Hepatocyte (in vitro differentiated cells): ENCODE data around the gene VCL. TPM values are rescaled to one million over a fixed set of nuclear protein-coding genes. Genes with fewer than 3 reads are reported as not detected.

Experiments
- DNase-seq: peaks from one replicate; pipeline ENCODE4 v3.0.0-alpha.2; 2016; ENCODE audit warnings: low spot score
- H2AFZ ChIP-seq: fragments of 200-600 bp; sonication (generic); 2 replicates; pipeline ENCODE4 v1.6.0; 2016; ENCODE audit warnings: antibody characterized with exemption, mild to moderate bottlenecking
- H3K27ac ChIP-seq: fragments of 200-600 bp; sonication (generic); 2 replicates; pipeline ENCODE4 v1.5.1; 2016; ENCODE audit warnings: mild to moderate bottlenecking
- H3K27me3 ChIP-seq: fragments of 200-600 bp; sonication (generic); 2 replicates; pipeline ENCODE4 v1.6.1; 2016
- H3K36me3 ChIP-seq: fragments of 200-600 bp; sonication (generic); replicated peaks from 2 replicates; pipeline ENCODE4 v1.5.1; 2016; ENCODE audit warnings: low read depth; ENCODE audit not compliant: insufficient read depth
- H3K4me1 ChIP-seq: fragments of 200-600 bp; sonication (generic); 2 replicates; pipeline ENCODE4 v1.5.1; 2016; ENCODE audit warnings: mild to moderate bottlenecking, moderate library complexity; ENCODE audit not compliant: insufficient read depth
- H3K4me2 ChIP-seq: fragments of 200-600 bp; sonication (generic); 2 replicates; pipeline ENCODE4 v1.6.0; 2016
- H3K4me3 ChIP-seq: fragments of 200-600 bp; sonication (generic); 2 replicates; pipeline ENCODE4 v1.5.1; 2016; ENCODE audit warnings: mild to moderate bottlenecking
- H3K79me2 ChIP-seq: fragments of 200-600 bp; sonication (generic); 2 replicates; pipeline ENCODE4 v1.6.0; 2017; ENCODE audit warnings: mild to moderate bottlenecking
- H3K9me2 ChIP-seq: fragments of 200-600 bp; sonication (generic); replicated peaks from 2 replicates; pipeline ENCODE4 v1.6.0; 2017; ENCODE audit warnings: mild to moderate bottlenecking; ENCODE audit not compliant: insufficient read depth
- H3K9me3 ChIP-seq: fragments of 200-600 bp; sonication (generic); 2 replicates; pipeline ENCODE4 v1.5.1; 2016; ENCODE audit warnings: low read depth, mild to moderate bottlenecking
- H4K20me1 ChIP-seq: fragments of 200-600 bp; sonication (generic); 2 replicates; pipeline ENCODE4 v1.6.0; 2016; ENCODE audit warnings: mild to moderate bottlenecking; ENCODE audit not compliant: insufficient read depth, poor library complexity, severe bottlenecking
- EZH2 ChIP-seq: fragments of 200-600 bp; sonication (generic); IDR thresholded peaks from 2 replicates; pipeline ENCODE4 v1.6.1; 2016; ENCODE audit warnings: antibody characterized with exemption, mild to moderate bottlenecking, borderline replicate concordance
- EZH2phosphoT487 ChIP-seq: fragments of 200-600 bp; sonication (generic); IDR thresholded peaks from one replicate; pipeline ENCODE4 v1.6.1; 2018; ENCODE audit warnings: antibody characterized with exemption, mild to moderate bottlenecking, low read depth, moderate library complexity; ENCODE audit not compliant: unreplicated experiment, severe bottlenecking
- WGBS: methylation state at CpG from one replicate; pipeline ENCODE4 v1.1.6; 2016; ENCODE audit warnings: low lambda C conversion rate; ENCODE audit errors: missing lambda C conversion rate; 5-methylcytosine and 5-hydroxymethylcytosine counted together
- polyA plus RNA-seq: library from polyadenylated mRNA; unstranded; fragments of >200 nt; fragmentation: Nextera tagmentation; extraction: Ambion mirVana; gene quantifications from 2 replicates; pipeline ENCODE4 v1.2.1, GENCODE V29; 2016
- total RNA-seq: library from RNA; depleted of rRNA; stranded (reverse); fragments of >200 nt; gene quantifications from 2 replicates; pipeline ENCODE4 v1.2.3, GENCODE V29; 2014
- TF ChIP-seq, protein P1 (sequence below): fragments of 200-600 bp; sonication (generic); IDR thresholded peaks from 2 replicates; pipeline ENCODE4 v1.5.1; 2016; ENCODE audit warnings: antibody characterized with exemption, mild to moderate bottlenecking; ENCODE audit not compliant: poor library complexity

The VCL gene
- total and polyA plus RNA-seq, 2 experiments from 2014 or later, result 60.8 to 93.4 TPM

DNA sequence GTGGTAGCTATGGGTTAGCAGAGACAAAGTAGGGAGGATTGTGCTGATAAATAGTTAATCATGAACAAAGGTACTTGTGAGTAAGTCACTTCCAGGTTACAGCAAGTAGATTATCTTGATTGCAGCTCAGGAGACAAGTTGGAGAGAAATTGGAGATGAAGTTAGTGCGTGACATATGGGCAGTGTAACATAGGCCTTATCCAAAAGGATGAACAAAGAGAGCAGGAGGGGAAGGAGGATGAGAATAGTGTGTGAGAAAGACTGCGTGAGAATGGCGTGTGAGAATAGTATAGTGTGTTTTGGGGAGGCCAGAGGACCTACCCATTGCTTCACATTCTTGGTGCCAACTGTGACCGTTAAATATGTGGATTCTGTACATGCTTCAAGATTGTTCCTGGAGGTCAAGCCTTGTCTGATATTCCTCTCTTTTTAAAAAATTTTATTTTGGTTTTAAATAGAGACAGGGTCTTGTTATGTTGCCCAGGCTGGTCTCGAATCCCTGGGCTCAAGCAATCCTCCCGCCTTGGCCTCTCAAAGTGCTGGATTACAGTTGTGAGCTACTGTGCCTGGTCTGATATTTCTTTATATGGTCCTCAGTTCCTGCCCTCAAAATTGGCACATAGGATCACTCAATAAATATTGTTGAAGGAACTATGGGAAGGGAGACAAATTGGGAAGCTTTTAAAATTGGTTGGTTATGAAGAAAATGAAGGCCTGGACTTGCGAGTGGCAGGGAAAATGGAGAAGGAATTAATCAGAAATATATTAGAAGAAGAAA, 3.2 kb downstream of the VCL start:
- Histone ChIP-seq H3K4me2 (peak overlapping the region; percentile 74), H3K4me1 (peaks cover 25% of the 10 kb centered on the region), H3K9me3 (no peaks in the 10 kb centered on the region), H4K20me1 (peaks cover 10% of the 10 kb centered on the region), H3K27me3 (no peaks in the 10 kb centered on the region), H2AFZ (no peak overlapping the region), H3K27ac (peak overlapping the region; percentile 96), H3K9me2 (no peaks in the 10 kb centered on the region), H3K4me3 (no peak overlapping the region), H3K79me2 (peaks cover 74% of the 10 kb centered on the region), H3K36me3 (no peaks in the 10 kb centered on the region)
- no peak for DNase-seq
- 86% methylated on average over 7 of the region's 7 CpGs for WGBS
- TF ChIP-seq, protein P1, sequence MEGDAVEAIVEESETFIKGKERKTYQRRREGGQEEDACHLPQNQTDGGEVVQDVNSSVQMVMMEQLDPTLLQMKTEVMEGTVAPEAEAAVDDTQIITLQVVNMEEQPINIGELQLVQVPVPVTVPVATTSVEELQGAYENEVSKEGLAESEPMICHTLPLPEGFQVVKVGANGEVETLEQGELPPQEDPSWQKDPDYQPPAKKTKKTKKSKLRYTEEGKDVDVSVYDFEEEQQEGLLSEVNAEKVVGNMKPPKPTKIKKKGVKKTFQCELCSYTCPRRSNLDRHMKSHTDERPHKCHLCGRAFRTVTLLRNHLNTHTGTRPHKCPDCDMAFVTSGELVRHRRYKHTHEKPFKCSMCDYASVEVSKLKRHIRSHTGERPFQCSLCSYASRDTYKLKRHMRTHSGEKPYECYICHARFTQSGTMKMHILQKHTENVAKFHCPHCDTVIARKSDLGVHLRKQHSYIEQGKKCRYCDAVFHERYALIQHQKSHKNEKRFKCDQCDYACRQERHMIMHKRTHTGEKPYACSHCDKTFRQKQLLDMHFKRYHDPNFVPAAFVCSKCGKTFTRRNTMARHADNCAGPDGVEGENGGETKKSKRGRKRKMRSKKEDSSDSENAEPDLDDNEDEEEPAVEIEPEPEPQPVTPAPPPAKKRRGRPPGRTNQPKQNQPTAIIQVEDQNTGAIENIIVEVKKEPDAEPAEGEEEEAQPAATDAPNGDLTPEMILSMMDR, result no peak
- TF ChIP-seq EZH2phosphoT487 (no peak), EZH2 (no peak)

DNA sequence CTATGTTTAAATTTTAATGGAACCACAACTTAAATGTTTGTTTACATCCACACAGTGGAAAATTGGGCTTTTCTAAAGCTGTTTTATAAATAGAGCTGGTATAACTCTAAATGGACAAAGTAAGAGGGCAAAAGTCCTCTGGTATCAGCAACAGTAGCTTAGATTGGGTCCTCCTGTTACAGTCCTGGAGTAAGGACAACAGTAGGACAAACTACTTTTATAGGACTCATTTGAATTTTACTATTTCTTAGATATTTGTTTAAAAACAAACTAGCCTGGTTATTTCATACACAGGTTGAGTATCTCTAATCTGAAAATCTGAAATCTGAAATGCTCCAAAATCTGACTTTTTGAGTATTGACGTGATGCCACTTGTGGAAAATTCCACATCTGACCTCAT, 8.4 kb downstream of the VCL start:
- Histone ChIP-seq H3K27me3 (no peaks in the 10 kb centered on the region), H2AFZ (no peak overlapping the region), H3K9me2 (no peaks in the 10 kb centered on the region), H3K79me2 (peaks cover 98% of the 10 kb centered on the region), H3K4me1 (peaks cover 19% of the 10 kb centered on the region), H3K9me3 (no peaks in the 10 kb centered on the region), H4K20me1 (peaks cover 41% of the 10 kb centered on the region), H3K36me3 (no peaks in the 10 kb centered on the region), H3K4me3 (no peak overlapping the region), H3K27ac (no peak overlapping the region), H3K4me2 (no peak overlapping the region)
- no peak for DNase-seq
- TF ChIP-seq, protein P1, result no peak
- TF ChIP-seq EZH2, result no peak
- no peak for TF ChIP-seq EZH2phosphoT487
- 93% methylated on average over 1 of the region's 1 CpG for WGBS

DNA sequence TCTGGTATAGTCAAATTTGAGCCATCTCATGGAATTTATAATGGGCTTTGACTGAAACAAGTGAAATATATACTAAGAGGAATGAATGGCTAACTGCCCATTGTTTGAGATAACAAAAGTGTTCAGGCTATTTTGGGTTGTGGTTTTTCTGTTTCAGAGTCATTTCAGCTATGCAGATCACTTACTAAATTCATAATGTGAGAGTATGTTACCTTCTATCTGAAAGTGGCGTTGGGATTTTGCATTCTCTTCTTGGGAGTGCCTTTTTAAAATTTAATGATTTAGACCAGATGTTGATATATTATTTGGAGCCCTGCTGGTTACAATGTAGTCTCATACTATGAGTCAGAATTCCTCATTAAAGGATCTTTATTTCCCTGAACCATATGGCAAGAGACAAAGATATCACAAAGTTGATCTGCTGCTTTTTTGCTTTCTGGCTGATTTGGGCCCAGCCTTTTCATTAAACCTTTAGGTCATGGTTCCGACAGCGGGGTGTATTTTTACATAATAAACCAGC, 10.4 kb downstream of the VCL start:
- H2AFZ ChIP-seq, result no peak overlapping the region
- no peaks in the 10 kb centered on the region for H3K9me2 ChIP-seq
- H3K27ac ChIP-seq, result peak overlapping the region; percentile 44
- H3K9me3 ChIP-seq, result no peaks in the 10 kb centered on the region
- DNase-seq, result no peak
- H3K4me2 ChIP-seq, result peak overlapping the region; percentile 38
- no peaks in the 10 kb centered on the region for H3K36me3 ChIP-seq
- H3K27me3 ChIP-seq, result no peaks in the 10 kb centered on the region
- H3K4me3 ChIP-seq, result no peak overlapping the region
- H4K20me1 ChIP-seq, result peaks cover 55% of the 10 kb centered on the region
- H3K4me1 ChIP-seq, result peaks cover 32% of the 10 kb centered on the region
- WGBS, result 52% methylated on average over 3 of the region's 3 CpGs
- TF ChIP-seq, protein P1, result no peak
- no peak for TF ChIP-seq EZH2
- TF ChIP-seq EZH2phosphoT487, result no peak
- peaks cover 98% of the 10 kb centered on the region for H3K79me2 ChIP-seq
